GM19463 (cell line): ENCODE measurements around the gene PFKP.
A peak's percentile ranks its signal among the peaks of the same experiment; 100 is the strongest.
"Not testable (repeated sequence)": the region's sequence is repeated elsewhere in the genome, so short reads cannot be mapped to it uniquely, and the experiment has no call there.

Experiments used
- ATAC-seq: cut with Tn5 transposase; IDR thresholded peaks from one replicate; pipeline ENCODE4 v1.9.1; 2021; ENCODE audit warnings: mild to moderate bottlenecking, moderate library complexity; ENCODE audit not compliant: unreplicated experiment

Gene PFKP

DNA sequence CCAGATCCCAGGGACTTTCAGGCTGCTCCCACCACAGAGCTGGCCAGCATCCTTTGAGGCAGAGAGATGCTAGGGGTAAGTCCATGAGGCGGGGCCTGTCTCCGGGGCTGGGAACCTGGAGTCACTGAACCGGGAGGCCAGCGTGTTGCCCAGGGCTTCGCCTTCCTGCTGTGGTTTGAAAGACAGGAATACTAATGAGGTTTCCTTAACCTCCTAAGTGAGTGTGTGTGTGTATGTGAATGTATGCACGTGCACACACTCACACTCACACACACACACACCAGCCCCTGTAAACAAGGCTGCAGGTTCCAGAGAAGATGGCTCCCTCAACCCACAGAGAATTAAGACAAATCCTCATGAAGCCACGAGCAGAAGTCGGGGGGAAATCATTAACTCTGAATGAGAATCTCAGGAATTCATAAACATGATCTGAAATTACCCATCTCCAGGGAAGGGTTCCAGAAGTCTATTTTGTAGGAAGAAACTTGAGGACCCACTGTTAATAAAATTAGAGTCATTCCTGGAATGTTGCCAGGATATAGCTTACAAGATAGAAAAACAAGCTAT, 20.3 kb upstream of the PFKP start:
- no peak for ATAC-seq

DNA sequence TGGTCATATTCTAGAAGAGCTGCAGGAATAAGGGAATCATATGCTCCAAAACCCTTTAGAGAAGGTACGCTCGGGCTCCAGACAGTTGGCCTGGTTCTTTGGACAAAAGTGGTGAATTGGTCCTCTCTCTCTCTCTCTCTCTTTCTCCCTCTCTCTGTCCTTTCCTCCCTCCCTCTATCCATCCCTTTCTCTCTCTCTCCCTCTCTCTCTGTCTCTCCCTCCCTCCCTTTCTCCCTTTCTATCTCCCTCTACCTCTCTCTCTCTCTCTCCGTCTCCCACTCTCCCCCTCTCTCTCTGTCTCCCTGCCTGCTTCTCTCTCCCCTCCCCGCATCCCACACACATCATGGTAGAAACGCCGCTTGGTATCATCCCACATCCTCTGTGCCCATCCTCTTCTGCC, 19.8 kb upstream of the PFKP start:
- ATAC-seq, result no peak

DNA sequence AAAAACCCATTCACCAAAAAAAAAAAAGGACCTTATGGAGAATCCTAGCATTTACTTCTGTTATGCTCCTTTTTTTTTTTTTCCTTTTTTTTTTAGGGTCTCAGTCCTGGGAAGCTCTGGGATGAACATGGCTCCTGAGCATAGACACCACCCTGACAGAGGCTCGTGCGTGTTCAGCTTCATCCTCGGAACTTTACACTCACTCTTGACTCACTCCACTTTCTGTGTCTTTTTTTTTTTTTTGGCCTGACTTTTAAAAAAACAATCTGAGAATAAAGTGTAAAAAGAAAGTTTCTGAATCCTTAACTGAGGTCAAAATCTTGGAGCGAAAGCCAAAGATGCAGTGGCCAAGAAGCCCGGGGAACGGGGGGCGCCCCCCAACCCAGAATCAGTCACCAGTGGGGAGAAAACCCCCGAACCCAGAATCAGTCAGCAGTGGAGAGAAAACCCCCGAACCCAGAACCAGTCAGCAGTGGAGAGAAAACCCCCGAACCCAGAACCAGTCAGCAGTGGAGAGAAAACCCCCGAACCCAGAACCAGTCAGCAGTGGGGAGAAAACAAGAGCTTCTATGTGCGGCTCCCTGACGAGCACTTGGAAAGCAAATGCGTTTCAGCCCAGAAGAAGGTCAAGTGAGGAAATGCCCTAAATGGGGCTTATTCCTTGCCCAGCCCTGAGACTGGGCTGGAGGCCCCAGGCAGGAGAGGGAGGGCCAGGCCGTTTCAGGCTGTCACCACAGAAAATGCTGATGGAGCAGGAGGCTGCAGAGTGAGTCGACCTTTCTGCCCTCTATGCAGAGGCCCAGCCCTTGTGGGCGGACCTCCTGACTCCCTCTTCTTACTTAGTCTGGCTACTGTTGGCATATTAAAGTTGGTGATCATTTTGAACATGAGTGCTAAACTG, 19.0 kb upstream of the PFKP start:
- no peak for ATAC-seq

DNA sequence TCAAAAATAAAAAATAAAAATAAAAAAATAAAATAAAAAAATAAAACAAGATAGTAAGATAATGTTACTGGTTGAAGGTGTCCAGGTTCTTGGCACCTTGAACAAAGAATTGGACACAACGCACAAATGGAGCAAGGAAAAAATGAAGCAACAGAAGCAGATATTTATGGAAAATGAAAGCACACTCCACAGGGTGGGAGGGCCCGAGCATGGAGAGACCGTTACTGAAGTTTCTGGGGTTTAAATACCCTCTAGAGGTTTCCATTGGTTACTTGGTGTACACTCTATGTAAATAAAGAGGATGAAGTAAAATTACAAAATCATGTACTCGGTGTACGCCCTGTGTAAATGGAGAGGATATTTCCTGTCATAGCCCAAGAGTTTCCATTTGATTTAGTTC, 15.7 kb upstream of the PFKP start:
- no peak for ATAC-seq

DNA sequence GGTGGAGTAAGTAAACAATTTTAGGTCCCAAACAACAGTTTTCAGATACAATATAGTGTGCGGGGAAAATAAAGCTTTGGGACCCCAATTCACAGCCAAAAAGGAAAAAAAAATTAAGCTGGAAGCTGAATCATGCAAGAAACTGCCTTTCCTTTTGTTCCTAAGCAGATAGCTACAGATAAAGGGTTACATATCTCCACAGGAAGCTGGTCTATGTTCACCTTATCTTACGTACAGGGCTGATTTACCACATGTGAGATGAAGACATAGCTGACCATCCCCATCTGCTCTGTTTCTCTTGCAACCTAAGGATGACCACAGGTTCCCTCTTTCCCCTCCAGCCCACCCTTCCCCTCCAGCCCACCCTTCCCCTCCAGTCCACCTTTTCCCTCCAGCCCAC, 14.2 kb upstream of the PFKP start:
- ATAC-seq, result no peak

DNA sequence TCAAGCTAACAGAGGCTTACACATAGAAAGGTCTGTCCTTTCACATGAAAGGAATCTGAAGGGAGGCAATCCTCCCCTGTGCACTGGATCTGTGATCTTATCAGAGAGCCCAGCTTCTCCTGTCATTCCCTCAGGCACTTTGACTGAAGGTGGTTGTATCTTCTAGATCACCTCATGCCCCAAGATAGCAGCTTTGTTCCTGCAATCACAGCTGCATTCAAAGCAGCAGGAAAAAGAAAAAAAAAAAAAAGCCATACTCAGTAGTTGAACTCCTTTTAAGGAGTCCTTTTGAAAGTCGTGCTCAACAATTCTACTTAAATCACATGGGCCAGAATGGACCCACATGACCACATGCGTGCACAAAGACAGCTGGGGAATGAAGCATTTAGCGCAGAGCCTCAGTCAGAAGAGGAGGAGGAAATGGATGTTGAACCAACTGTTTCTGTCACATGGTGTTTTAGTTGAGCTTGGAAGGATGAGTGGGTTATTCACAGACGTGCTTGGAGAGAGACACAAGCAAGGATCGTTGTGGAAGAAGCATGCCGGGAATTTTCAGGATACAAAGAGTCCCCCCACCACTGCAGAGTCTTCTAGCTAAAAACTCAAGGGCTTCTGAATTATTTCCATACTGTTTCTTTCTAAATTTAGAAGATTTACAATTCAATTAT, 13.0 kb upstream of the PFKP start:
- no peak for ATAC-seq

DNA sequence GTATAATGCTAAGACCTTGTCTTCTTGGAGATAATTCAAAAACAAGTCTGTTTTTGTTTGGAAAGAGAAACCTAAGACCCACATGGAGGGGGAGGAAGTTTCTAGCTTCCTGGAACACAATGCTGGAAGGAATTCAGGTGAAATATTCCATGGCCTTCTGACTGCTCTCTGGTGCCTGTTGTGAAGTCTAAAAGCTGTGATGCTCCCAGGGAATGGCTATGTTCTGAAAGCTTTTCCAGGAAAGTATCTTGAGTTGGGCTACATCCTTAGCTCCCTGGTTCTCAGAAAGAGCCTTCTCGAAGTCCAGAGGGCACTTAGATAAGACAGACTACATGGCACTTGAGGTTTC, 12.5 kb upstream of the PFKP start:
- no peak for ATAC-seq

DNA sequence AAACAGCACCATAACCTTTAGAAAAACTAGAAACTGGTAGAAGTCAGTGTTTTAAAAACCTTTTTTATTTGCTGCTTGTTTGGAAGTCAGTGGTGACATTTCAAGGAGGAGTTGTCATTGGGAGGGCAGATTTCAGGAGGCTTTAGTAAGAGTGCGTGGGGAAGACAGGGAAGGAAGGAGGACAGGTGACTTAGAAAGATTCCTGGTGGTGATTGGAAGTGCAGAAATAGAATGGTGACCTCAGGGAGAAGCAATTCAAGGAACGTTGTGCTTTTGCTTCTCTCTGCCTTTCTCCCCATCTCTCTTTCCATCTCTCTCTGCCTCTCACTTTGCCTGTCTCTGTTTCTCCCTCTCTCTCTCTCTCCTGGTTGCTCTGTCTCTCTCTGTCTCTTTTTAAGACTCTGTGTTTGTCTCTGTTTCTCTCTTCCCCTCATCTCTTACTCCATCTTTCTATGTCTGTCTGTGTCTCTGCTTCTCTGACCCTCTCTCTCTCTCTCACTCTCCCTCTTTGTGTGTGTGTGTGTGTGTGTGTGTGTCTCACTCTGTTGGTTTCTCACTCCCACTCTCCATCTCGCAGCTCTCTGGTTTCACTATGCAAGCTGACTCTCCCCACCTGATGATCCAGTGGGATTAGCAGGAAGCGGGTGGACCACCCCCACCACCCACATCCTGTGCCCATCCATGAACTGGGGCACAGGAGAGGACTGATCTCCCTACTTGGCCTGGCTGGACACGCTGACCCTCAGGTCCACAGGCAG, 10.9 kb upstream of the PFKP start:
- no peak for ATAC-seq

DNA sequence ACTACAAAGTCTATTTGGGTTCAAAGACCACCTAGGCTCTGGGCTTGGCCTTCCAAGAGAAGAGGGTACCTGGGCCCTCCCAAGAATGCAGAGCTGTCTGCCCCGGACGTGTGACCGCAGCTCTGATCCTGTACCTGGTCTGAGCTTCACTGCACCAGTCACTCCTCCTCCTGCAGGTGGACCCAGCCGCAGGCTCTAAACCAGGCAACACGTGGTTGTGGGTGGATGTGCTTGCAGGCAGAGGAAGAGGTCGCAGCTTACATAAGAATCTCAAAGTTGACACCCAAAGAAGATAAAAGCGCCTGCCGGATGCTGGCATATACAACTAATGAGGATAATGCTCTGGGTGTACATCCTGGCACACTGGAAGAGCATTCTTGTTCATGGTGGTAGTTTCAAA, 9.4 kb upstream of the PFKP start:
- ATAC-seq, result no peak

DNA sequence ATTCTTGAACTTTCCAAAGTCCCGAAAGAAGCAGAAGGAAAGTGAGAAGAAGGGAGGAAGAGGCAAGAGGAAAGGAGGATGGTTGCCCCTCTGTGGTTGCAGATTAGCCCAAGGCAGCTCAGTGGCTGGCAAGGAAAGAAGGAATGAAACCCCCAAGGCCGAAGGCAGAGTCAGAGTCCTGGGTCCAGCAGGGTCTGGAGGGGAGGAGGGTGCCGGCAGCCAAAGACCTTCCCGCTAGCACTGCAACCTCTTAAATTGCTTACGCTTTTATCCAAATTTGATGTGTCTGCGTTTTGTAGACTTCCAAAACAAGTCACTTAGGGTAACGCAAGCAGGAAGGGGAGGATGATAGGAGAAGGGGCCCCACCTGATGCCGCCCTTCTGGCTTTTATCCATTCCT, 7.4 kb upstream of the PFKP start:
- ATAC-seq, result no peak

DNA sequence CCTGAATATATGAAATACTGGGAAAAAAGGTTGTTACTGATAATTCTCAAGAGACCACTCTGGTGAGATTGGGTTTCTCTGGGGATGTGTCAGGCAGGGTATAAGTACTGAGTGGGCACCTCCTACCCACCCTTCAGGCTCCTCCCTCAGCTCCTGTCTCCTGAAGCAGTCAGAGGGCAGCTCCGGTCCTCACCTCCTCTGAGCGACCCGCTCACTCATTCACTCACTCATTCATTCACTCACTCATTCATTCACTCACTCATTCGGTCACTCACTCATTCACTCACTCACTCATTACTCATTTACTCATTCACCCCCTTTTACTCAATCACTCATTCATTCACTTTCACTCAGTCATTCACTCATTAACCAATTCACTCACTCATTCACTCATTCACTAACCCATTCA, 6.9 kb upstream of the PFKP start:
- ATAC-seq, result no peak

DNA sequence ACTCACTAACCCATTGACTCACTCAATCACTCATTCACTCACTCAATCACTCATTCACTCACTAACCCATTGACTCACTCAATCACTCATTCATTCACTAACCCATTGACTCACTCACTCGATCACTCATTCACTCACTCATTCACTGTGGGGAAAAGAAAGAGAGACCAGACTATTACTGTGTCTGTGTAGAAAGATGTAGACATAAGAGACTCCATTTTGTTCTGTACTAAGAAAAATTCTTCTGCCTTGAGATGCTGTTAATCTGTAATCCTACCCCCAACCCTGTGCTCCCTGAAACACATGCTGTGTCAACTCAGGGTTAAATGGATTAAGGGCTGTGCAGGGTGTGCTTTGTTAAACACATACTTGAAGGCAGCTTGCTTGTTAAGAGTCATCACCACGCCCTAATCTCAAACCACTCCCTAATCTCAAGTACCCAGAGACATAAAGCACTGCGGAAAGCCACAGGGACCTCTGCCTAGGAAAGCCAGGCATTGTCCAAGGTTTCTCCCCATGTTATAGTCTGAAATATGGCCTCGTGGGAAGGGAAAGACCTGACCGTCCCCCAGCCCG, 5.9 kb upstream of the PFKP start:
- ATAC-seq, result not testable (repeated sequence)

DNA sequence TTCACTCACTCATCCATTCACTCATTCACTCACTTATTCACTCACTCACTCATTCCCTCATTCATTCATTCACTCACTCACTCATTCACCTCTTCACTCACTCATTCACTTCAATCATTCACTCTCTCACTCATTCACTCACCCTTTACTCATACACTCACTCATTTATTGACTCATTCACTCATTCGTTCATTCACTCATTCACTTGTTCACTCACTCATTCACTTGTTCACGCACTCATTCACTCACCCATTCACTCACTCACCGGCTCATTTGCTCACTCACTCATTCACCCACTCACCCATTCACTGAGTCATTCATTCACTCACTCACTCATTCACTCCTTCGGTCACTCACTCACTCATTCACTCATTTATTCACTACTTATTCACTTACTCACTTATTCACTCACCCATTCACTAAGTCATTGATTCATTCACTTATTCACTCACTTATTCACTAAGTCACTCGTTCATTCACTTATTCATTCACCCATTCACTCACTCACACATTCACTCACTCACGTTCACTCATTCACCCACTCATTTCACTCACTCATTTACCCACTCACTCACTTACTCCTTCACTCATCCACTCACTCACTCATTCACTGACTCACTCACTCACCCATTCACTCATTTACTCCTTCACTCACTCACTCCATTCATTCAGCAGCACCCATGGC, 4.7 kb upstream of the PFKP start:
- ATAC-seq, result no peak

DNA sequence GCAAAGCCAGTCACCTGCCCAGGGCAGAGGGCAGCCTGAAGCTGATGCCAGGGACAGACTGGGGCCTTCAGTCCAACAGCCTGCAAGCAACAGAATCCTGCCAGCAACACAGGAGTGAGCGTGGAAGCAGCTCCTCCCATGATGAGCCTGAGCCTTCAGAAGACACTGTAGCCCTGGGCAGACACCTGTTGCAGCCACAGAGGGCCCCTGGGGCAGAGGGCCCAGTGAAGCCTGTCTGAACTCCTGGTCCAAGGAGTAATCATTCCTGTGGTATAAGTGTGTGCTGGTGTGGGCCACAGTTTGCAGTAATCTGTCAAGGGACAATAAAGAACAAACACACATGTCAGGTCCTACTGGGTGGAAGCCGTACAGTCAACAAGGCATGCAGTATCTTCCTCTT, 2.9 kb upstream of the PFKP start:
- no peak for ATAC-seq

DNA sequence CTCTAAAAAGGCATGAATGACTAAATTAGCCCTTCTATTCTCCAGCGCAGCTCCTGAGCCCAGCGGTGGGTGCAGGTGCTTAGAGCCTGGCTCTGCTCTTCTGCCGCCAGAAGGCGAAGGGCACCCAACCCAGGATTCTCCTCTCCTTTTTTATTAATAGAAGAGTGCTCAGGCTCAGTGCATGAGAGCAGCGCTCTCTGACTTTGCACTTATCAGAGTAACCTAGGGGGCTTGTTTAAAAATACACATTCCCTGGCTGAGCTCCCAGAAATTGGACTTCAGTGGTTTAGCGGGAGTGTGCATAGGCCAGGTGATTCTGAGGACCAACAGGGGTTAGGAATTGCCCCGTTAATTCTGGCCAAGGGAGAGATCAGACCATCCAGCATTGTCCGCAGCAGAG, 1.7 kb upstream of the PFKP start:
- ATAC-seq, result no peak

DNA sequence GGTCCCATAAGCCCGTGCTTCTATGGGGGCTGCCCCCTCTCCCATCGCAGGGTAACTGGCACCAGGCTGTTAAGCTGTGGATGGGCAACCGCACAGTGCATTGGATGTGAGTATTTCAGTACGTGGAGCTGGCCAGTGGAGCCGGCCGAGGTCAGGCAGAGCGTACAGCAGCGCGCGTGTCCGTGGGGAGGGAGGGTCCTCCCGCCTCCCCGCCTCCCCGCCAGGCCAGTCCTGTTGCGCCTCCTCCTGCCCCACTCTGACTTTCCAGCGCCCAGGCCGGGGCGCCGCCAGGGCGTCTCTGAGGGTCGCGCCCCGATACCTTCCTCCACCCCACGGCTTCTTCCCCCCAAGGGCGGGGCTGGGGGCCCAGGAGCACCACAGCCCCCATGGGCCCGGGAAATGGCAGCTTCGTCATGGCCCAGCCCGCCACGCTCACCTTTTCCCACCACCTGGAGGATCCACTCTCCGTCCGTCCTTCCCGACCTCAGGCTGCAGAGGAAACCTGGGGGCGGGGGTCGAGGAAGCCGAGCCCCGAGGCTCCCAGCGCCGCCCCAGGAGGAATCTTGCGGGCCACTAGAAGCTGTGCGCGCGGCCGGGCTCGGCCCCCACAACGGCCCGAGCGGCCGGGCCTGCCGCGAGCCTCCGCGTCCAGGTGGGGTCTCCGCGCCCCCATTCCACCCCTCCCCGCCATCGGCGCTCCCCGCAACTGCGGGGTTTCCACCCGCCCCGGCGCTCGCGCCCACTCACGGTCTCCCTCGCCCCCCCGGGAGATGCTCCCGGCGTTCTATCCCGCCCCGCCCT, 831 bp upstream of the PFKP start:
- ATAC-seq, result no peak

DNA sequence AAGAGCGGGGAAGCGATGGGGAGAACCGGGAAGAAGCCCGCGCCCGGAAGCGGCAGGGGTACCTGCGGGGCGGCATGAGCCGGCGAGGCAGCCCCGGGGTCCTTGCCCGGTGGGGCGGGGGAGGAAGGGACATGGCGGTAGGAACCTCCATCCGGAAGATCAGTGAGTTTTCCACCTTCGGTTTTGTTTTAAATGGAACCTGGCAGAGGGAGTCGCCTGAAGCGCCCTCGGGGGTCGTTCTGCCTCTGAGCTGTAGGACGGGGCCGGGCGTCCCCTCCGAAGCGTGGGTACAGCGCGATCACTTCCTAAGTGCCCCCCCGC, 471 bp downstream of the PFKP start:
- ATAC-seq, result peak; percentile 8

DNA sequence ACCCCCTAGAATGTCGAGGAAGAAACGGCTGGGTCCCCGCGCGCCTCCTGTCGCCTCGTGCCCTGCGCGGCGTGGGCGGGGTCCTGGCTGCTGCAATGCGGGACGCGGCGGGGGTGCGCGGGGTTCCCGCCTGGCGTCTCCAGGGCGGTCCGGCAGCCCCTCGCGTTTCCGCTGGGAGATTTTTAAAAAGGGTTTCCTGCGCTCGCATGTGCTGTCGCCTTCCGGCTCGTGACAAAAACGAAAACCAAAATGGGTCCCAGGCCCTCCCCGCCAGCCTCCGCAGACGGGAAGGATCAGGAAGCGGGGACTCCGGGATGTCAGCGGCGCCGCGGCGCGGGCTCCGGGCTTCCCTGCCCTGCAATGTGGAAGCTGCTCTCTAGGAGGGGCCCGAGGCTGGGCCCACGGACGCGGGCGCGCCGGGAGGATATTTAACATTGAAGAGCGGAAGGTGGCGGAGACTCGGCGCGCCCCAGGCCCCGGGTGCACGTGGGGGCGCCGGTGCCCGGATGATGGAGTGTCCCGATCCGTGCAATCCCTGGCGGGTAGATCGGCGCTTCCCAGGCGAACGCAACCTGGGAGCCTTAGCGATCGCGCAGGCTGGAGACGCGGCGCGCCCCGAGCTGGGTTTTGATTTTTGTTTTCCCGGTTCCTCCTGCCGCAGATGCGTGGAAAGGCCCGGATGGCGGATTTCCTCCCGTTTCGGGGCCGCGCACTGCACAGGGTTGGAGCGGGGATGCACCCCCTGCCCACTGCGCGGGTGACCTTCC, 1.0 kb downstream of the PFKP start:
- peak; percentile 33 for ATAC-seq
